Endothelial cell of umbilical vein (primary cell): Measurements from ENCODE around the gene PANX2. TPM values are rescaled to one million over a fixed set of nuclear protein-coding genes. Genes with fewer than 3 reads are reported as not detected.

Source experiments
- BruUV-seq: library from RNA; stranded (reverse); fragments of 400-500 nt; replicated peaks from 2 replicates; lab custom pipeline; 2021; lab: Mats Ljungman, UMichigan
- CTCF ChIA-PET: fragments of 300-600, 350-600 bp; sonication (Branson Sonifier 250); formaldehyde crosslinking; loops from one replicate; lab custom pipeline; 2021; ENCODE audit warnings: antibody characterized with exemption, inconsistent platforms; lab: Charles Lee
- POLR2A ChIA-PET: fragments of 300-600, 350-600 bp; sonication (Branson Sonifier 250); formaldehyde crosslinking; loops from one replicate; lab custom pipeline; 2021; ENCODE audit warnings: antibody characterized with exemption, inconsistent platforms; lab: Charles Lee
- DNase-seq: peaks from one replicate; pipeline ENCODE4 v3.0.0-alpha.2; 2011; ENCODE audit warnings: low read depth, low spot score
- FAIRE-seq: peaks from 2 replicates; lab custom pipeline; 2011; peaks lifted over from hg19 to GRCh38; lab: Jason Lieb, UNC
- H2AFZ ChIP-seq: 2 replicates; pipeline ENCODE4 v1.6.0; 2012; ENCODE audit warnings: low read depth, low read length, control low read depth, inconsistent platforms
- H3K27ac ChIP-seq: 2 replicates; pipeline ENCODE4 v1.5.1; 2011; ENCODE audit warnings: low read depth, mild to moderate bottlenecking, control low read depth, low read length, moderate library complexity; ENCODE audit not compliant: insufficient read depth
- H3K27me3 ChIP-seq, 2 experiments: 2 replicates each; pipeline versions ENCODE4 v1.6.0 to v1.6.1; 2011; ENCODE audit warnings: low read length in 2 of 2, mixed read lengths in 1 of 2; ENCODE audit not compliant: control insufficient read depth in 2 of 2, insufficient read depth in 2 of 2
- H3K36me3 ChIP-seq, 2 experiments: 2 replicates in 1 of 2; 3 replicates in 1 of 2; pipeline ENCODE4 v1.5.1; 2011; ENCODE audit warnings: low read length in 2 of 2, mild to moderate bottlenecking in 1 of 2, moderate library complexity in 1 of 2; ENCODE audit not compliant: control insufficient read depth in 2 of 2, insufficient read depth in 2 of 2; ENCODE audit errors: extremely low read depth in 1 of 2
- H3K4me1 ChIP-seq: 3 replicates; pipeline ENCODE4 v1.5.1; 2011; ENCODE audit warnings: mild to moderate bottlenecking, low read length; ENCODE audit not compliant: control insufficient read depth, insufficient read depth; ENCODE audit errors: extremely low read depth
- H3K4me2 ChIP-seq: 2 replicates; pipeline ENCODE4 v1.6.1; 2011; ENCODE audit warnings: low read length, control low read depth, mixed read lengths; ENCODE audit not compliant: insufficient read depth
- H3K4me3 ChIP-seq, 3 experiments: fragments of 200-600 bp in 1 of 3; sonication (generic), shearing (Covaris generic) in 1 of 3; replicated peaks in 1 of 3; 2 replicates each; pipeline ENCODE4 v1.5.1; 2011 to 2016; ENCODE audit warnings: control low read depth in 3 of 3, low read length in 3 of 3, mild to moderate bottlenecking in 2 of 3, inconsistent platforms in 1 of 3, low read depth in 1 of 3, moderate library complexity in 1 of 3; ENCODE audit not compliant: insufficient read depth in 1 of 3
- H3K79me2 ChIP-seq: 2 replicates; pipeline ENCODE4 v1.6.0; 2012; ENCODE audit warnings: low read length, inconsistent platforms; ENCODE audit not compliant: control insufficient read depth, insufficient read depth
- H3K9ac ChIP-seq: replicated peaks from 2 replicates; pipeline ENCODE3; 2011; ENCODE audit warnings: low read length, control low read depth; ENCODE audit not compliant: insufficient read depth; ENCODE audit errors: extremely low read depth
- H3K9me1 ChIP-seq: replicated peaks from 3 replicates; pipeline ENCODE4 v1.6.0; 2011; ENCODE audit warnings: mild to moderate bottlenecking, low read length; ENCODE audit not compliant: control insufficient read depth, insufficient read depth; ENCODE audit errors: extremely low read depth
- H3K9me3 ChIP-seq: replicated peaks from 2 replicates; pipeline ENCODE4 v1.5.1; 2012; ENCODE audit warnings: low read length, inconsistent platforms; ENCODE audit not compliant: control insufficient read depth, insufficient read depth
- H4K20me1 ChIP-seq: replicated peaks from 2 replicates; pipeline ENCODE3; 2011; ENCODE audit warnings: mild to moderate bottlenecking, low read length; ENCODE audit not compliant: control insufficient read depth, insufficient read depth; ENCODE audit errors: extremely low read depth
- JUN ChIP-seq: IDR thresholded peaks from 2 replicates; pipeline ENCODE4 v1.6.1; 2011; ENCODE audit warnings: borderline replicate concordance, low read depth; ENCODE audit not compliant: insufficient read length, insufficient read depth
- dilution Hi-C: fragments of 300-500 bp; cut with MboI; formaldehyde crosslinking; loops from one replicate; pipeline ENCODE4 v1.15.0; 2019; ENCODE audit warnings: low sequenced_read_pairs; ENCODE audit not compliant: extremely low pct_ligation_motif_present
- intact Hi-C: fragments of 100-400 bp; cut with micrococcal nuclease; formaldehyde crosslinking; loops from one replicate; pipeline ENCODE4 v1.10.0; 2022
- polyA plus RNA-seq, 4 experiments: library from polyadenylated mRNA; depleted of rRNA in 3 of 4; stranded (reverse) in 3 of 4; unstranded in 1 of 4; fragments of >200 nt; gene quantifications; 2 replicates each; pipeline versions ENCODE4 v1.2.1 to v1.2.3, GENCODE V29; 2011 to 2012; ENCODE audit warnings: missing spikeins in 1 of 4
- total RNA-seq: library from RNA; stranded (reverse); gene quantifications from 2 replicates; pipeline ENCODE4 v1.2.3, GENCODE V29; 2021
- TF ChIP-seq, protein P1 (sequence below), 2 donors: IDR thresholded peaks; 1 replicate in 1 of 2; 2 replicates in 1 of 2; pipeline ENCODE4 v1.5.1; 2011; ENCODE audit warnings: low read length in 2 of 2, mild to moderate bottlenecking in 2 of 2, moderate library complexity in 2 of 2, control low read depth in 1 of 2, inconsistent platforms in 1 of 2, low read depth in 1 of 2; ENCODE audit not compliant: insufficient read depth in 1 of 2; ENCODE audit errors: extremely low read depth in 1 of 2

Gene PANX2
- total and polyA plus RNA-seq, 2 donors (not counting 3 experiments of a cell fraction or from before 2014, with no cell fraction given): 2.5 to 5.1 TPM

GRCh38 chr22:50190182-50190940 is 19.8 kb downstream of the PANX2 start:
- peak overlapping the region; percentile 30 for H3K9ac ChIP-seq
- peaks cover 71% of the 10 kb centered on the region for H3K79me2 ChIP-seq
- FAIRE-seq (peak; percentile 76), DNase-seq (peak; percentile 46)
- no peak overlapping the region for H2AFZ ChIP-seq
- POLR2A ChIA-PET: interaction anchor here (0.7 kb wide), 1 partner anchor 41 kb away, joined by 3 read pairs; no protein-coding TSS in a partner anchor
- peak overlapping the region; percentile 64 for H3K4me2 ChIP-seq
- peaks cover 28% of the 10 kb centered on the region for H3K4me1 ChIP-seq
- H4K20me1 ChIP-seq: no peaks in the 10 kb centered on the region
- BruUV-seq: no TSS peak
- no peaks in the 10 kb centered on the region for H3K9me1 ChIP-seq
- H3K36me3 ChIP-seq: peaks cover 8% of the 10 kb centered on the region in 2 experiments
- intact Hi-C loops (loop anchor here (5.0 kb wide), 1 partner anchor 78 kb away; no protein-coding TSS in a partner anchor), dilution Hi-C loops (no loop called here)
- no peaks in the 10 kb centered on the region for H3K9me3 ChIP-seq
- peak overlapping the region; percentile 19 for H3K27ac ChIP-seq
- H3K4me3 ChIP-seq: peak overlapping the region in 1 of 3 experiments; percentile 20
- CTCF ChIA-PET: interaction anchor here (0.7 to 2.2 kb wide), 7 partner anchors 9 to 423 kb away, joined by 3 to 19 read pairs (median 3); no protein-coding TSS in a partner anchor
- TF ChIP-seq, protein P1, sequence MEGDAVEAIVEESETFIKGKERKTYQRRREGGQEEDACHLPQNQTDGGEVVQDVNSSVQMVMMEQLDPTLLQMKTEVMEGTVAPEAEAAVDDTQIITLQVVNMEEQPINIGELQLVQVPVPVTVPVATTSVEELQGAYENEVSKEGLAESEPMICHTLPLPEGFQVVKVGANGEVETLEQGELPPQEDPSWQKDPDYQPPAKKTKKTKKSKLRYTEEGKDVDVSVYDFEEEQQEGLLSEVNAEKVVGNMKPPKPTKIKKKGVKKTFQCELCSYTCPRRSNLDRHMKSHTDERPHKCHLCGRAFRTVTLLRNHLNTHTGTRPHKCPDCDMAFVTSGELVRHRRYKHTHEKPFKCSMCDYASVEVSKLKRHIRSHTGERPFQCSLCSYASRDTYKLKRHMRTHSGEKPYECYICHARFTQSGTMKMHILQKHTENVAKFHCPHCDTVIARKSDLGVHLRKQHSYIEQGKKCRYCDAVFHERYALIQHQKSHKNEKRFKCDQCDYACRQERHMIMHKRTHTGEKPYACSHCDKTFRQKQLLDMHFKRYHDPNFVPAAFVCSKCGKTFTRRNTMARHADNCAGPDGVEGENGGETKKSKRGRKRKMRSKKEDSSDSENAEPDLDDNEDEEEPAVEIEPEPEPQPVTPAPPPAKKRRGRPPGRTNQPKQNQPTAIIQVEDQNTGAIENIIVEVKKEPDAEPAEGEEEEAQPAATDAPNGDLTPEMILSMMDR (IDR thresholded peaks at IDR 0.05; ENCODE audit: extremely low read depth in 1 of 2, insufficient read depth in 1 of 2, low read depth in 1 of 2, low read length in 2 of 2): peak; percentile 21 to 48
- no peak for TF ChIP-seq JUN
- H3K27me3 ChIP-seq: no peaks in the 10 kb centered on the region
